IMR-90 (cell line): Measurements from ENCODE around the gene CCDC88B. TPM values are rescaled to one million over a fixed set of nuclear protein-coding genes. Genes with fewer than 3 reads are reported as not detected.
"Not testable (repeated sequence)": the region's sequence is repeated elsewhere in the genome, so short reads cannot be mapped to it uniquely, and the experiment has no call there.

Experiments used
- ATAC-seq: fragments of 200-7000 bp; cut with Tn5 transposase; 2 replicates; pipeline ENCODE4 v1.9.1; 2020; ENCODE audit warnings: low read depth, mild to moderate bottlenecking, moderate library complexity
- BruUV-seq: library from RNA; stranded (reverse); fragments of 400-500 nt; replicated peaks from 2 replicates; lab custom pipeline; 2021; lab: Mats Ljungman, UMichigan
- CTCF ChIA-PET: fragments of 300-600 bp; formaldehyde crosslinking; extraction: SDS; loops from one replicate; lab custom pipeline; 2021; ENCODE audit warnings: antibody characterized with exemption; lab: Yijun Ruan, JAX
- POLR2A ChIA-PET: fragments of 300-600 bp; sonication (Branson Sonifier 250); formaldehyde crosslinking; loops from one replicate; lab custom pipeline; 2022; ENCODE audit warnings: antibody characterized with exemption; ENCODE audit not compliant: unreplicated experiment; lab: Charles Lee
- DNase-seq: peaks from one replicate; pipeline ENCODE4 v3.0.0; 2013
- H2AFZ ChIP-seq: replicated peaks from 2 replicates; pipeline ENCODE3; 2013; ENCODE audit warnings: low read length, mild to moderate bottlenecking; ENCODE audit not compliant: poor library complexity
- H2AK5ac ChIP-seq: 2 replicates; pipeline ENCODE4 v1.6.1; 2013; ENCODE audit warnings: low read depth, low read length, inconsistent platforms
- H2AK9ac ChIP-seq: replicated peaks from 2 replicates; pipeline ENCODE3; 2013; ENCODE audit warnings: mild to moderate bottlenecking, low read depth, low read length, moderate library complexity; ENCODE audit not compliant: poor library complexity
- H2BK120ac ChIP-seq: 2 replicates; pipeline ENCODE4 v1.6.1; 2013; ENCODE audit warnings: low read depth, low read length, inconsistent platforms
- H2BK15ac ChIP-seq: 3 replicates; pipeline ENCODE4 v1.6.1; 2013; ENCODE audit warnings: low read depth, low read length, inconsistent platforms
- H2BK20ac ChIP-seq: 2 replicates; pipeline ENCODE4 v1.6.1; 2013; ENCODE audit warnings: low read depth, mild to moderate bottlenecking, inconsistent platforms, low read length, moderate library complexity
- H2BK5ac ChIP-seq: 2 replicates; pipeline ENCODE4 v1.6.1; 2013; ENCODE audit warnings: mild to moderate bottlenecking, low read depth, low read length, inconsistent platforms; ENCODE audit not compliant: poor library complexity, severe bottlenecking
- H3K14ac ChIP-seq: replicated peaks from 2 replicates; pipeline ENCODE4 v1.6.1; 2013; ENCODE audit warnings: low read depth, low read length, inconsistent platforms
- H3K18ac ChIP-seq: 2 replicates; pipeline ENCODE4 v1.6.1; 2013; ENCODE audit warnings: low read depth, low read length, control low read depth
- H3K23ac ChIP-seq: 2 replicates; pipeline ENCODE4 v1.6.1; 2013; ENCODE audit warnings: low read depth, low read length, inconsistent platforms
- H3K27ac ChIP-seq: 2 replicates; pipeline ENCODE4 v1.5.1; 2013; ENCODE audit warnings: mild to moderate bottlenecking, control low read depth, low read length; ENCODE audit not compliant: insufficient read depth
- H3K27me3 ChIP-seq: 2 replicates; pipeline ENCODE4 v1.6.1; 2013; ENCODE audit warnings: low read length; ENCODE audit not compliant: control insufficient read depth, insufficient read depth
- H3K36me3 ChIP-seq: 2 replicates; pipeline ENCODE4 v1.6.1; 2013; ENCODE audit warnings: low read length, mixed read lengths; ENCODE audit not compliant: control insufficient read depth, insufficient read depth
- H3K4ac ChIP-seq: 2 replicates; pipeline ENCODE4 v1.6.1; 2013; ENCODE audit warnings: low read depth, low read length, inconsistent platforms
- H3K4me1 ChIP-seq: 2 replicates; pipeline ENCODE4 v1.6.1; 2013; ENCODE audit warnings: low read length, mixed read lengths; ENCODE audit not compliant: control insufficient read depth, insufficient read depth
- H3K4me2 ChIP-seq: 2 replicates; pipeline ENCODE4 v1.6.1; 2013; ENCODE audit warnings: low read depth, mild to moderate bottlenecking, control low read depth, low read length, moderate library complexity
- H3K4me3 ChIP-seq: 2 replicates; pipeline ENCODE4 v1.5.1; 2013; ENCODE audit warnings: low read depth, mild to moderate bottlenecking, control low read depth, low read length, moderate library complexity; ENCODE audit not compliant: insufficient read depth
- H3K56ac ChIP-seq: 2 replicates; pipeline ENCODE4 v1.6.1; 2013; ENCODE audit warnings: low read length, inconsistent platforms; ENCODE audit not compliant: insufficient read depth; ENCODE audit errors: extremely low read depth
- H3K79me1 ChIP-seq, 2 experiments: 2 replicates each; pipeline ENCODE4 v1.6.1; 2013; ENCODE audit warnings: low read length in 2 of 2, inconsistent platforms in 1 of 2, low read depth in 1 of 2
- H3K9ac ChIP-seq: 2 replicates; pipeline ENCODE4 v1.6.1; 2013; ENCODE audit warnings: low read depth, low read length, control low read depth
- H3K9me1 ChIP-seq: 2 replicates; pipeline ENCODE4 v1.6.1; 2013; ENCODE audit warnings: low read length, inconsistent platforms; ENCODE audit not compliant: insufficient read depth
- H3K9me3 ChIP-seq: 2 replicates; pipeline ENCODE4 v1.6.1; 2013; ENCODE audit warnings: low read length; ENCODE audit not compliant: control insufficient read depth, insufficient read depth
- H4K20me1 ChIP-seq: 2 replicates; pipeline ENCODE4 v1.6.1; 2013; ENCODE audit warnings: low read length, inconsistent platforms; ENCODE audit not compliant: insufficient read depth
- H4K5ac ChIP-seq: 2 replicates; pipeline ENCODE4 v1.6.1; 2013; ENCODE audit warnings: mild to moderate bottlenecking, low read depth, low read length, control low read depth
- H4K8ac ChIP-seq, 2 experiments: 2 replicates each; pipeline ENCODE4 v1.6.1; 2013; ENCODE audit warnings: low read depth in 2 of 2, low read length in 2 of 2, control low read depth in 1 of 2, inconsistent platforms in 1 of 2
- H4K91ac ChIP-seq: 2 replicates; pipeline ENCODE4 v1.6.1; 2013; ENCODE audit warnings: low read depth, low read length, inconsistent platforms; ENCODE audit not compliant: insufficient read depth
- WGBS, 2 experiments: methylation state at CpG; one replicate each; pipeline versions ENCODE4 v1.1.5 to v1.1.7; 2013; ENCODE audit warnings: missing lambda C conversion rate in 2 of 2; ENCODE audit not compliant: insufficient read length in 1 of 2; ENCODE audit errors: extremely low coverage in 2 of 2; 5-methylcytosine and 5-hydroxymethylcytosine counted together
- dilution Hi-C: fragments of 300-500 bp; cut with HindIII; formaldehyde crosslinking; loops from one replicate; pipeline ENCODE4 v1.14.3; 2018; ENCODE audit warnings: low sequenced_read_pairs; ENCODE audit not compliant: unreplicated experiment
- in situ Hi-C: fragments of 300-500 bp; cut with MboI; formaldehyde crosslinking; loops from 3 replicates; pipeline ENCODE4 v1.14.3; 2019; ENCODE audit warnings: low sequenced_read_pairs, inconsistent platforms, mixed read lengths
- intact Hi-C: fragments of 100-400 bp; cut with micrococcal nuclease; formaldehyde crosslinking; loops from 2 replicates; pipeline ENCODE4 v1.10.0; 2022
- polyA plus RNA-seq, 3 experiments: library from polyadenylated mRNA; depleted of rRNA; stranded (reverse); fragments of >200 nt; gene quantifications; 2 replicates each; pipeline ENCODE4 v1.2.3, GENCODE V29; 2012; ENCODE audit warnings: low replicate concordance in 1 of 3
- total RNA-seq: library from RNA; depleted of rRNA; stranded (reverse); fragments of >200 nt; gene quantifications from 2 replicates; pipeline ENCODE4 v1.2.3, GENCODE V29; 2012

Gene CCDC88B
- total and polyA plus RNA-seq, 2 of the 4 experiments (the other 2 are of a cell fraction) = 1.3 to 2.5 TPM

DNA sequence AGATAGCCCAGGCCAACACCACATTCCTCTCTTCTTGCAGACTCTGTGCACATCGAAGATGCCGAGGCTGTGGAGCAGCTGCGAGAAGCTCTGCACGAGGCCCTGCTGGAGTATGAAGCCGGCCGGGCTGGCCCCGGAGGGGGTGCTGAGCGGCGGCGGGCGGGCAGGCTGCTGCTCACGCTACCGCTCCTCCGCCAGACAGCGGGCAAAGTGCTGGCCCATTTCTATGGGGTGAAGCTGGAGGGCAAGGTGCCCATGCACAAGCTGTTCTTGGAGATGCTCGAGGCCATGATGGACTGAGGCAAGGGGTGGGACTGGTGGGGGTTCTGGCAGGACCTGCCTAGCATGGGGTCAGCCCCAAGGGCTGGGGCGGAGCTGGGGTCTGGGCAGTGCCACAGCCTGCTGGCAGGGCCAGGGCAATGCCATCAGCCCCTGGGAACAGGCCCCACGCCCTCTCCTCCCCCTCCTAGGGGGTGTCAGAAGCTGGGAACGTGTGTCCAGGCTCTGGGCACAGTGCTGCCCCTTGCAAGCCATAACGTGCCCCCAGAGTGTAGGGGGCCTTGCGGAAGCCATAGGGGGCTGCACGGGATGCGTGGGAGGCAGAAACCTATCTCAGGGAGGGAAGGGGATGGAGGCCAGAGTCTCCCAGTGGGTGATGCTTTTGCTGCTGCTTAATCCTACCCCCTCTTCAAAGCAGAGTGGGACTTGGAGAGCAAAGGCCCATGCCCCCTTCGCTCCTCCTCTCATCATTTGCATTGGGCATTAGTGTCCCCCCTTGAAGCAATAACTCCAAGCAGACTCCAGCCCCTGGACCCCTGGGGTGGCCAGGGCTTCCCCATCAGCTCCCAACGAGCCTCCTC lies 24.1 kb upstream of the CCDC88B start:
- H3K9ac ChIP-seq, H3K56ac ChIP-seq, H2AK5ac ChIP-seq, H3K4me1 ChIP-seq, dilution Hi-C loops, H4K20me1 ChIP-seq, H3K9me3 ChIP-seq, POLR2A ChIA-PET, H3K4me2 ChIP-seq, ATAC-seq, DNase-seq, BruUV-seq, H3K27me3 ChIP-seq, H3K23ac ChIP-seq, H2AK9ac ChIP-seq, H2BK120ac ChIP-seq, H4K5ac ChIP-seq, H4K8ac ChIP-seq, H3K14ac ChIP-seq, H2AFZ ChIP-seq, H2BK20ac ChIP-seq, H2BK5ac ChIP-seq, H3K4ac ChIP-seq, H3K18ac ChIP-seq, intact Hi-C loops, in situ Hi-C loops, H2BK15ac ChIP-seq, H3K27ac ChIP-seq, H3K4me3 ChIP-seq, H4K91ac ChIP-seq, CTCF ChIA-PET: not testable (repeated sequence)
- WGBS, 2 experiments = 90% methylated on average over 15 of the region's 25 CpGs; no CpG with 5 or more reads in 1 of the 2 experiments
- peaks cover 11% of the 10 kb centered on the region for H3K9me1 ChIP-seq
- H3K79me1 ChIP-seq = peaks cover 10 to 46% of the 10 kb centered on the region in 2 experiments
- H3K36me3 ChIP-seq = peaks cover 15% of the 10 kb centered on the region
